NCI-H345 treated with DMSO at 0.1 percent for 48 hours (cell line): ENCODE results near the gene GSG1L.

Experiments used
- DNase-seq: peaks from one replicate; lab custom pipeline; 2025; ENCODE audit not compliant: unreplicated experiment; lab: John Stamatoyannopoulos, UW

Gene GSG1L

GRCh38 chr16:27824786-27825185 is 238.7 kb downstream of the GSG1L start:
- DNase-seq, result no peak

GRCh38 chr16:27824006-27824405 is 239.5 kb downstream of the GSG1L start:
- no peak for DNase-seq

GRCh38 chr16:27823421-27823820 is 240.1 kb downstream of the GSG1L start:
- no peak for DNase-seq

GRCh38 chr16:27822996-27823395 is 240.5 kb downstream of the GSG1L start:
- DNase-seq, result no peak

- no peak for DNase-seq
Observed at GRCh38 chr16:27822529-27822928, 241.0 kb downstream of the GSG1L start.

GRCh38 chr16:27820646-27821345 is 242.7 kb downstream of the GSG1L start:
- DNase-seq, result no peak

GRCh38 chr16:27819881-27820610 is 243.5 kb downstream of the GSG1L start:
- DNase-seq, result no peak

- no peak for DNase-seq
Observed at GRCh38 chr16:27819356-27819755, 244.2 kb downstream of the GSG1L start.

GRCh38 chr16:27818246-27818645 is 245.3 kb downstream of the GSG1L start:
- no peak for DNase-seq

GRCh38 chr16:27817038-27817437 is 246.5 kb downstream of the GSG1L start:
- DNase-seq, result no peak

GRCh38 chr16:27816561-27816960 is 247.0 kb downstream of the GSG1L start:
- DNase-seq, result no peak

- DNase-seq, result no peak
Observed at GRCh38 chr16:27813591-27813990, 249.9 kb downstream of the GSG1L start.

- DNase-seq, result no peak
Observed at GRCh38 chr16:27811881-27812280, 251.6 kb downstream of the GSG1L start.

- no peak for DNase-seq
Observed at GRCh38 chr16:27806986-27807385, 256.5 kb downstream of the GSG1L start.

- no peak for DNase-seq
Observed at GRCh38 chr16:27806388-27806787, 257.1 kb downstream of the GSG1L start.

- no peak for DNase-seq
Observed at GRCh38 chr16:27805828-27806351, 257.6 kb downstream of the GSG1L start.

- DNase-seq, result no peak
Observed at GRCh38 chr16:27803775-27804549, 259.6 kb downstream of the GSG1L start.

GRCh38 chr16:27802664-27803439 is 260.7 kb downstream of the GSG1L start:
- no peak for DNase-seq

- no peak for DNase-seq
Observed at GRCh38 chr16:27801289-27801945, 262.1 kb downstream of the GSG1L start.

GRCh38 chr16:27800817-27801216 is 262.7 kb downstream of the GSG1L start:
- no peak for DNase-seq
